ENCODE results near the gene PLXNC1.
A peak's percentile ranks its signal among the peaks of the same experiment; 100 is the strongest.

PLXNC1 gene

GRCh38 chr12:94147991-94148738 is at the start of gene PLXNC1:
PLXNC1 (plus strand) TSS chr12:94148577; CDS start chr12:94148972, 395 bp downstream.
- peak within 1 kb of the TSS; percentile 83 for H3K27ac Mint-ChIP-seq

GRCh38 chr12:94099191-94099590 is 49.2 kb upstream of the PLXNC1 start:
- H3K4me1 Mint-ChIP-seq: peaks cover 6% of the 10 kb centered on the region
- no peaks in the 10 kb centered on the region for H3K36me3 Mint-ChIP-seq
- H3K27ac Mint-ChIP-seq: no peak overlapping the region
- H3K4me3 Mint-ChIP-seq: no peak overlapping the region
- no peak for ATAC-seq
- peaks cover 22% of the 10 kb centered on the region for H3K27me3 Mint-ChIP-seq
- no peaks in the 10 kb centered on the region for H3K9me3 Mint-ChIP-seq

More at GRCh38 chr12:94147991-94148738, at the start of gene PLXNC1:
- peaks cover 50% of the 10 kb centered on the region for H3K4me1 Mint-ChIP-seq
- H3K9me3 Mint-ChIP-seq: no peaks in the 10 kb centered on the region
- peak; percentile 74 for ATAC-seq
- H3K4me3 Mint-ChIP-seq: peak within 1 kb of the TSS; percentile 98
- H3K27me3 Mint-ChIP-seq: no peaks in the 10 kb centered on the region
- H3K36me3 Mint-ChIP-seq: peaks cover 13% of the 10 kb centered on the region

GRCh38 chr12:94099632-94100031 is 48.7 kb upstream of the PLXNC1 start:
- H3K27me3 Mint-ChIP-seq: peaks cover 26% of the 10 kb centered on the region
- ATAC-seq: no peak
- H3K9me3 Mint-ChIP-seq: no peaks in the 10 kb centered on the region
- H3K4me3 Mint-ChIP-seq: no peak overlapping the region
- H3K36me3 Mint-ChIP-seq: no peaks in the 10 kb centered on the region
- no peak overlapping the region for H3K27ac Mint-ChIP-seq
- H3K4me1 Mint-ChIP-seq: peaks cover 6% of the 10 kb centered on the region

- H3K27me3 Mint-ChIP-seq: peaks cover 32% of the 10 kb centered on the region
- no peak overlapping the region for H3K27ac Mint-ChIP-seq
- H3K4me3 Mint-ChIP-seq: no peak overlapping the region
- no peaks in the 10 kb centered on the region for H3K36me3 Mint-ChIP-seq
- peaks cover 6% of the 10 kb centered on the region for H3K4me1 Mint-ChIP-seq
- ATAC-seq: no peak
- no peaks in the 10 kb centered on the region for H3K9me3 Mint-ChIP-seq
These were observed 48.2 kb upstream of the PLXNC1 start for GRCh38 chr12:94100211-94100627.

GRCh38 chr12:94100990-94101737 is 47.2 kb upstream of the PLXNC1 start:
- Mint-ChIP-seq H3K4me1 (peaks cover 6% of the 10 kb centered on the region), H3K36me3 (no peaks in the 10 kb centered on the region), H3K27ac (peak overlapping the region; percentile 65), H3K9me3 (no peaks in the 10 kb centered on the region), H3K4me3 (peak overlapping the region; percentile 82), H3K27me3 (peaks cover 32% of the 10 kb centered on the region)
- ATAC-seq: peak; percentile 85

GRCh38 chr12:94101738-94102660 is 46.4 kb upstream of the PLXNC1 start:
- Mint-ChIP-seq H3K27ac (peak overlapping the region; percentile 65), H3K27me3 (peaks cover 32% of the 10 kb centered on the region), H3K4me1 (peaks cover 6% of the 10 kb centered on the region), H3K36me3 (no peaks in the 10 kb centered on the region), H3K9me3 (no peaks in the 10 kb centered on the region), H3K4me3 (peak overlapping the region; percentile 82)
- peak; percentile 89 for ATAC-seq

GRCh38 chr12:94103986-94104385 is 44.4 kb upstream of the PLXNC1 start:
- peaks cover 29% of the 10 kb centered on the region for H3K27me3 Mint-ChIP-seq
- H3K36me3 Mint-ChIP-seq: no peaks in the 10 kb centered on the region
- no peak overlapping the region for H3K27ac Mint-ChIP-seq
- no peak overlapping the region for H3K4me3 Mint-ChIP-seq
- no peaks in the 10 kb centered on the region for H3K9me3 Mint-ChIP-seq
- H3K4me1 Mint-ChIP-seq: peaks cover 9% of the 10 kb centered on the region
- no peak for ATAC-seq

GRCh38 chr12:94107910-94108309 is 40.5 kb upstream of the PLXNC1 start:
- H3K27me3 Mint-ChIP-seq: peaks cover 21% of the 10 kb centered on the region
- H3K27ac Mint-ChIP-seq: no peak overlapping the region
- no peaks in the 10 kb centered on the region for H3K36me3 Mint-ChIP-seq
- ATAC-seq: no peak
- H3K4me3 Mint-ChIP-seq: no peak overlapping the region
- H3K4me1 Mint-ChIP-seq: peaks cover 22% of the 10 kb centered on the region
- H3K9me3 Mint-ChIP-seq: no peaks in the 10 kb centered on the region

- H3K4me3 Mint-ChIP-seq: no peak overlapping the region
- peaks cover 11% of the 10 kb centered on the region for H3K27me3 Mint-ChIP-seq
- H3K4me1 Mint-ChIP-seq: peaks cover 22% of the 10 kb centered on the region
- H3K36me3 Mint-ChIP-seq: no peaks in the 10 kb centered on the region
- H3K9me3 Mint-ChIP-seq: no peaks in the 10 kb centered on the region
- H3K27ac Mint-ChIP-seq: peak overlapping the region; percentile 5
- peak; percentile 84 for ATAC-seq
These were observed 39.2 kb upstream of the PLXNC1 start for GRCh38 chr12:94109160-94109559.

GRCh38 chr12:94110258-94110657 is 38.1 kb upstream of the PLXNC1 start:
- no peak for ATAC-seq
- peaks cover 22% of the 10 kb centered on the region for H3K4me1 Mint-ChIP-seq
- no peaks in the 10 kb centered on the region for H3K27me3 Mint-ChIP-seq
- no peaks in the 10 kb centered on the region for H3K9me3 Mint-ChIP-seq
- H3K36me3 Mint-ChIP-seq: no peaks in the 10 kb centered on the region
- H3K27ac Mint-ChIP-seq: no peak overlapping the region
- no peak overlapping the region for H3K4me3 Mint-ChIP-seq

- H3K27me3 Mint-ChIP-seq: no peaks in the 10 kb centered on the region
- no peak overlapping the region for H3K4me3 Mint-ChIP-seq
- H3K4me1 Mint-ChIP-seq: peaks cover 22% of the 10 kb centered on the region
- H3K9me3 Mint-ChIP-seq: no peaks in the 10 kb centered on the region
- no peak overlapping the region for H3K27ac Mint-ChIP-seq
- ATAC-seq: no peak
- no peaks in the 10 kb centered on the region for H3K36me3 Mint-ChIP-seq
These were observed 37.1 kb upstream of the PLXNC1 start for GRCh38 chr12:94111302-94111701.

- Mint-ChIP-seq H3K27ac (no peak overlapping the region), H3K4me1 (peaks cover 22% of the 10 kb centered on the region), H3K27me3 (no peaks in the 10 kb centered on the region), H3K36me3 (no peaks in the 10 kb centered on the region), H3K9me3 (no peaks in the 10 kb centered on the region), H3K4me3 (no peak overlapping the region)
- ATAC-seq: no peak
These were observed 36.3 kb upstream of the PLXNC1 start for GRCh38 chr12:94112121-94112520.

- no peaks in the 10 kb centered on the region for H3K36me3 Mint-ChIP-seq
- no peak overlapping the region for H3K4me3 Mint-ChIP-seq
- no peaks in the 10 kb centered on the region for H3K9me3 Mint-ChIP-seq
- no peak for ATAC-seq
- H3K27me3 Mint-ChIP-seq: no peaks in the 10 kb centered on the region
- H3K27ac Mint-ChIP-seq: no peak overlapping the region
- H3K4me1 Mint-ChIP-seq: peaks cover 17% of the 10 kb centered on the region
These were observed 34.2 kb upstream of the PLXNC1 start for GRCh38 chr12:94114166-94114565.

- Mint-ChIP-seq H3K27ac (no peak overlapping the region), H3K36me3 (no peaks in the 10 kb centered on the region), H3K4me1 (peaks cover 11% of the 10 kb centered on the region), H3K4me3 (no peak overlapping the region), H3K27me3 (no peaks in the 10 kb centered on the region), H3K9me3 (no peaks in the 10 kb centered on the region)
- ATAC-seq: no peak
These were observed 32.2 kb upstream of the PLXNC1 start for GRCh38 chr12:94116191-94116590.

- Mint-ChIP-seq H3K4me1 (peaks cover 46% of the 10 kb centered on the region), H3K9me3 (no peaks in the 10 kb centered on the region), H3K4me3 (no peak overlapping the region), H3K27ac (no peak overlapping the region), H3K27me3 (no peaks in the 10 kb centered on the region), H3K36me3 (no peaks in the 10 kb centered on the region)
- no peak for ATAC-seq
These were observed 26.5 kb upstream of the PLXNC1 start for GRCh38 chr12:94121886-94122285.
